ENCODE results near the gene ARHGEF28.

The ARHGEF28 gene

GRCh38 chr5:73596705-73597328, 29.2 kb upstream of the ARHGEF28 start:
- no peak for TF ChIP-seq CTCF (IDR thresholded peaks at IDR 0.05)
- Histone ChIP-seq H3K27ac (no peak overlapping the region), H3K4me3 (no peak overlapping the region)
- DNase-seq (ENCODE audit: low spot score) = no peak

- TF ChIP-seq CTCF (IDR thresholded peaks at IDR 0.05) = no peak
These were observed 26.6 kb upstream of the ARHGEF28 start for GRCh38 chr5:73599380-73599779.

GRCh38 chr5:73603998-73604397, 22.0 kb upstream of the ARHGEF28 start:
- H3K27ac ChIP-seq = no peak overlapping the region
- TF ChIP-seq CTCF (IDR thresholded peaks at IDR 0.05) = no peak
- no peak overlapping the region for H3K4me3 ChIP-seq
- DNase-seq (ENCODE audit: low spot score) = no peak

More at GRCh38 chr5:73599380-73599779, 26.6 kb upstream of the ARHGEF28 start:
- Histone ChIP-seq H3K4me3 (no peak overlapping the region), H3K27ac (no peak overlapping the region)
- DNase-seq (ENCODE audit: low spot score) = no peak

- H3K27ac ChIP-seq = no peak overlapping the region
- no peak for DNase-seq (ENCODE audit: low spot score)
- TF ChIP-seq CTCF (IDR thresholded peaks at IDR 0.05) = no peak
These were observed 20.5 kb upstream of the ARHGEF28 start for GRCh38 chr5:73605223-73606087.

GRCh38 chr5:73606206-73606753, 19.7 kb upstream of the ARHGEF28 start:
- Histone ChIP-seq H3K4me3 (no peak overlapping the region), H3K27ac (no peak overlapping the region)
- DNase-seq (ENCODE audit: low spot score) = no peak
- TF ChIP-seq CTCF (IDR thresholded peaks at IDR 0.05) = no peak

More at GRCh38 chr5:73605223-73606087, 20.5 kb upstream of the ARHGEF28 start:
- H3K4me3 ChIP-seq = no peak overlapping the region

- no peak overlapping the region for H3K27ac ChIP-seq
- H3K4me3 ChIP-seq = no peak overlapping the region
- no peak for DNase-seq (ENCODE audit: low spot score)
- TF ChIP-seq CTCF (IDR thresholded peaks at IDR 0.05) = no peak
These were observed 18.8 kb upstream of the ARHGEF28 start for GRCh38 chr5:73607228-73607627.

Data from coronary artery (tissue), 2 donors.